ENCODE data around the gene PLOD3.
A peak's percentile ranks its signal among the peaks of the same experiment; 100 is the strongest.

PLOD3 gene

DNA sequence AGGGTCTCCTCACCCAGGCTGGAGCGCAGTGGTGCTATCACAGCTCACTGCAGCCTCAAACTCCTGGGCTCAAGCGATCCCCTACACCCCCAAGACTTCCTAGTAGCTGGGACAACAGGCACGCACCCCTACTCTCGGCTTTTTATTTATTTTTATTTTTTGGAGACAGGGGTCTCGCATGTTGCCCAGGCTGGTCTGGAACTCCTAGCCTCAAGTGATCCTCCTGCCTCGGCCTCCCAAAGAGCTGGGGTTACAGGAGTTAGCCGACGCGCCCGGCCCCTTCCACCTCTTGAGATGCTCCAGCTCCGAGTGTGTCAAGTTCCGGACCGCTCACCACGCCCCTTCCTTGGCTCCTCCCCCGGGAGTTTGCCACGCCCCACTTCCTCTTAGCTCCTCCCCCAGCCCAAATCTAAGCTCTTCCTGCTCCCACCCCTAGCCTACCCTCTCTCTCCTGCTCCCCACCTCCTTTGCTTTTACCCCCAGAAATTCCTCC lies 43.6 kb downstream of the PLOD3 start:
- H3K4me3 ChIP-seq (ENCODE audit: low read length), result 0 out of 2 replicates have a peak overlapping the region, but pooled peaks have one; percentile 17
- no peaks in the 10 kb centered on the region for H3K36me3 ChIP-seq (ENCODE audit: control insufficient read depth, low read length)
- peaks cover 72% of the 10 kb centered on the region for H3K27me3 ChIP-seq (ENCODE audit: control insufficient read depth, low read length)
- 0 out of 2 replicates have a peak, but pooled peaks cover 6% of the 10 kb centered on the region for H4K20me1 ChIP-seq (ENCODE audit: control insufficient read depth, insufficient read depth, low read depth, low read length)
- H3K9me2 ChIP-seq (replicated peaks; ENCODE audit: control insufficient read depth, low read length), result no peaks in the 10 kb centered on the region
- H3K79me2 ChIP-seq (ENCODE audit: control insufficient read depth, low read length), result no peaks in the 10 kb centered on the region
- no peak overlapping the region for H3K27ac ChIP-seq (ENCODE audit: low read depth, low read length)
- H3K9me3 ChIP-seq (ENCODE audit: control insufficient read depth, insufficient read depth, low read length), result no peaks in the 10 kb centered on the region
- H3K4me2 ChIP-seq (ENCODE audit: low read length), result peak overlapping the region; percentile 48
- TF ChIP-seq, protein P1, sequence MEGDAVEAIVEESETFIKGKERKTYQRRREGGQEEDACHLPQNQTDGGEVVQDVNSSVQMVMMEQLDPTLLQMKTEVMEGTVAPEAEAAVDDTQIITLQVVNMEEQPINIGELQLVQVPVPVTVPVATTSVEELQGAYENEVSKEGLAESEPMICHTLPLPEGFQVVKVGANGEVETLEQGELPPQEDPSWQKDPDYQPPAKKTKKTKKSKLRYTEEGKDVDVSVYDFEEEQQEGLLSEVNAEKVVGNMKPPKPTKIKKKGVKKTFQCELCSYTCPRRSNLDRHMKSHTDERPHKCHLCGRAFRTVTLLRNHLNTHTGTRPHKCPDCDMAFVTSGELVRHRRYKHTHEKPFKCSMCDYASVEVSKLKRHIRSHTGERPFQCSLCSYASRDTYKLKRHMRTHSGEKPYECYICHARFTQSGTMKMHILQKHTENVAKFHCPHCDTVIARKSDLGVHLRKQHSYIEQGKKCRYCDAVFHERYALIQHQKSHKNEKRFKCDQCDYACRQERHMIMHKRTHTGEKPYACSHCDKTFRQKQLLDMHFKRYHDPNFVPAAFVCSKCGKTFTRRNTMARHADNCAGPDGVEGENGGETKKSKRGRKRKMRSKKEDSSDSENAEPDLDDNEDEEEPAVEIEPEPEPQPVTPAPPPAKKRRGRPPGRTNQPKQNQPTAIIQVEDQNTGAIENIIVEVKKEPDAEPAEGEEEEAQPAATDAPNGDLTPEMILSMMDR (IDR thresholded peaks at IDR 0.05; ENCODE audit: low read depth, low read length, poor library complexity, severe bottlenecking), result no peak
- no peak for TF ChIP-seq EZH2phosphoT487 (IDR thresholded peaks at IDR 0.05; ENCODE audit: borderline replicate concordance, low read length)
- H3K4me1 ChIP-seq (ENCODE audit: control insufficient read depth, low read length), result peaks cover 26% of the 10 kb centered on the region
- H3F3A ChIP-seq (ENCODE audit: control insufficient read depth, insufficient read depth), result peaks cover 3% of the 10 kb centered on the region; the same call in 1 of the 2 replicates

DNA sequence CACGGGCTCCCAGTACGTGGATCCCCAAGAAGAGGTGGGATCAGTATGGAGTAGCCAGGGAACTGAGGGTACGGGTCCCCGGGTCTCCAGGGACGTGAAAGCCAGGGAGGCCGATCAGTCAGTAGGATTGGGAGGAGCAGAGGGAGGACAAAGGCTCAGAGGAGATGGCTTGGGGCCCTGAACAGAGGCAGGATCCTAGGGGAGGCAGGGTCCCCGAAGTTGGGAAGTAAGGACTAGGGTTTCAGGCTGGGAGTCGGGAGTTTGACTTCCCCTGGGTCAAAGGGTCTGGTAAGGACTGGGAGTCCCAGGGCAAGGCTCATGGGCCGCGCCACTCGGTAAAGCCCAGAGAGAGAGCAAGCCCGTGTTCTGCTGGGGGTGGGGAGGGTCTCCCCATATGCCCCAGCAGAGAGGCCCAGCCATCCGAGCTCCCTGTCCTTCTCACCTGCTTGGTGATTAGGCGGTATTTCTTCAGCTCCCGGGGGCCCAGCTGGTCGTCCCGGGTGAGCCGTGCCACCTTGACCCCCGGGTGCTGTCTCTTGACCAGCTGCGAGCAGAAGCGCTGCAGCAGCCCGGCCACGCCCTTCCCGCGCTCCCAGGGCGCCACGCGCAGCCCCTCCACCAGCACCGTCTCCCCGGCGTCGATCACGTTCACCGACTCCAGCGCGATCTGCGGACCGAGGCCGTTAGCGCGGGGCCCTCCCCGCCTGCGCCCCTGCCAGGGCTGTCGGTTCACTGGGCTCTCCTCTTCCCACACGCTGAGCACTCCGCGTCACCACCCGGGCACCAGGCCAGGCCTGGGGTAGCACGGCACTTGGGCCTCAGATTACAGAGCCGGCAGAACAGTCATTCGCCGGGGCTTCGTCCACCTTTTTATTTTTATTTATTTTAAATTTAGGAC lies 44.3 kb downstream of the PLOD3 start:
- no peak overlapping the region for H3K27ac ChIP-seq (ENCODE audit: low read depth, low read length)
- no peaks in the 10 kb centered on the region for H3K36me3 ChIP-seq (ENCODE audit: control insufficient read depth, low read length)
- H3F3A ChIP-seq (ENCODE audit: control insufficient read depth, insufficient read depth), result peaks cover 3% of the 10 kb centered on the region; the same call in 1 of the 2 replicates
- no peaks in the 10 kb centered on the region for H3K9me2 ChIP-seq (replicated peaks; ENCODE audit: control insufficient read depth, low read length)
- peaks cover 26% of the 10 kb centered on the region for H3K4me1 ChIP-seq (ENCODE audit: control insufficient read depth, low read length)
- no peak overlapping the region for H3K4me3 ChIP-seq (ENCODE audit: low read length)
- no peaks in the 10 kb centered on the region for H3K9me3 ChIP-seq (ENCODE audit: control insufficient read depth, insufficient read depth, low read length)
- no peak for TF ChIP-seq EZH2phosphoT487 (IDR thresholded peaks at IDR 0.05; ENCODE audit: borderline replicate concordance, low read length)
- TF ChIP-seq, protein P1 (IDR thresholded peaks at IDR 0.05; ENCODE audit: low read depth, low read length, poor library complexity, severe bottlenecking), result no peak
- no peak overlapping the region for H3K4me2 ChIP-seq (ENCODE audit: low read length)
- 0 out of 2 replicates have a peak, but pooled peaks cover 9% of the 10 kb centered on the region for H4K20me1 ChIP-seq (ENCODE audit: control insufficient read depth, insufficient read depth, low read depth, low read length)
- H3K27me3 ChIP-seq (ENCODE audit: control insufficient read depth, low read length), result peaks cover 76% of the 10 kb centered on the region
- H3K79me2 ChIP-seq (ENCODE audit: control insufficient read depth, low read length), result no peaks in the 10 kb centered on the region

DNA sequence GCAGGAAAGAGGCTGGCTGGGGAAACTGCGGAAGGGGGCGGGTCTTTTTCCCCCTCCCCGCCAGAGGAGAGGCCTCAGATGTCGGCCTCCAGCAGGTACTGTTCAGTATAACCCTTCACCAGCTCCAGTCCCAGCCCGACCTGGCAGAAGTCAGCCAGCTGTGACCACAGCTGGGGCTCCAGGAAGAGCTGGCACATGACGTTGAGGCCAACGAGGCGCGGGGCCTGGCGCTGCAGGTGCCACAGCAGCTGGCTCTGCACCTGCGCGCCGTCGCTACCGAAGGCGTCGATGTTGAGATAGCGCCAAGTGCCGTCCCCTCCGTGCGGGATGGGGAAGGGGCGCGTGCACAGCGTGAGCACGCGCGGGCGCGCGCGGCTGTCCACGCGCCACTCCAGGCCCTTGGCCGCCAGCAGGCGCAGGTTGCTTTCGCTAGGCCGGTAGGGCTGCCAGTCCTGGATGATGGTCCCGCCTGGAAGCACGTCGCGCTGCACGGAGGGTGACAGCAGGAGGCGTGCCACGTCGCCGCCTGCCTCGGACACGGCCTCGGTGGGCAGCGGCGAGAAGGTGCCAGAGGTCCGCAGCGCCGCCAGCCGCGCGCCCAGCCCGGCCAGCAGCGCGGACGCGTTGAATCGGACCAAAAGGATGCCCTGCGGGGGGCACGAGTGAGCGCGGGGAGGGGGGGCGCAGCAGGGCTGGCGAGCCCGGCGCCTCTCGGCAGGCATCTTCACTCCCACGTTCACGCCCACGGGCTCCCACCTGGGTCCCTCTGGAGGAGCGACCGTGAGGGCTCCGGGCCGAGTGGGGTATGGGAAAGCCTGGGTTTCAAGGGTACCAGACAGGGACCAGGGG lies 45.2 kb downstream of the PLOD3 start:
- Histone ChIP-seq H3K79me2 (ENCODE audit: control insufficient read depth, low read length) (no peaks in the 10 kb centered on the region), H3K27ac (ENCODE audit: low read depth, low read length) (no peak overlapping the region), H4K20me1 (ENCODE audit: control insufficient read depth, insufficient read depth, low read depth, low read length) (peaks cover 14% of the 10 kb centered on the region; the same call in 1 of the 2 replicates), H3K27me3 (ENCODE audit: control insufficient read depth, low read length) (peaks cover 76% of the 10 kb centered on the region), H3K4me2 (ENCODE audit: low read length) (no peak overlapping the region), H3K9me3 (ENCODE audit: control insufficient read depth, insufficient read depth, low read length) (no peaks in the 10 kb centered on the region), H3F3A (ENCODE audit: control insufficient read depth, insufficient read depth) (peaks cover 3% of the 10 kb centered on the region; the same call in 1 of the 2 replicates), H3K36me3 (ENCODE audit: control insufficient read depth, low read length) (no peaks in the 10 kb centered on the region), H3K4me3 (ENCODE audit: low read length) (no peak overlapping the region), H3K9me2 (replicated peaks; ENCODE audit: control insufficient read depth, low read length) (no peaks in the 10 kb centered on the region), H3K4me1 (ENCODE audit: control insufficient read depth, low read length) (peaks cover 31% of the 10 kb centered on the region)
- TF ChIP-seq EZH2phosphoT487 (IDR thresholded peaks at IDR 0.05; ENCODE audit: borderline replicate concordance, low read length), result no peak
- TF ChIP-seq, protein P1 (IDR thresholded peaks at IDR 0.05; ENCODE audit: low read depth, low read length, poor library complexity, severe bottlenecking), result no peak

Measured in DOHH2 (cell line).